SU-DHL-6 (cell line): ENCODE measurements around the gene SYNGR2.

Source experiments
- H2AFZ ChIP-seq: fragments of 200-600 bp; sonication (generic); 2 replicates; pipeline ENCODE4 v1.6.1; 2014; ENCODE audit warnings: low read depth, mild to moderate bottlenecking, moderate library complexity, mixed read lengths, antibody characterized with exemption, low read length; ENCODE audit not compliant: severe bottlenecking
- H3F3A ChIP-seq: fragments of 200-600 bp; shearing (Covaris generic); 2 replicates; pipeline ENCODE4 v1.6.0; 2016; ENCODE audit warnings: antibody characterized with exemption, mild to moderate bottlenecking; ENCODE audit not compliant: insufficient read depth
- H3K27ac ChIP-seq: fragments of 200-600 bp; sonication (generic); 2 replicates; pipeline ENCODE4 v1.5.1; 2016; ENCODE audit warnings: low read depth, mild to moderate bottlenecking, low read length, moderate library complexity, mixed read lengths
- H3K27me3 ChIP-seq: fragments of 200-600 bp; sonication (generic), shearing (Covaris generic); 2 replicates; pipeline ENCODE4 v1.6.0; 2014; ENCODE audit warnings: mild to moderate bottlenecking, low read length
- H3K36me3 ChIP-seq: fragments of 200-600 bp; sonication (generic); 2 replicates; pipeline ENCODE4 v1.6.1; 2014; ENCODE audit warnings: mild to moderate bottlenecking, low read length, mixed read lengths
- H3K4me2 ChIP-seq: fragments of 300-600, 200-600 bp; shearing (Covaris generic), sonication (generic); 2 replicates; pipeline ENCODE4 v1.6.0; 2014; ENCODE audit warnings: low read length, low read depth, mild to moderate bottlenecking; ENCODE audit not compliant: poor library complexity, severe bottlenecking
- H3K4me3 ChIP-seq: fragments of 200-600 bp; sonication (generic); 2 replicates; pipeline ENCODE4 v1.5.1; 2014; ENCODE audit warnings: antibody characterized with exemption, low read length, mild to moderate bottlenecking, mixed read lengths; ENCODE audit not compliant: insufficient read depth, poor library complexity, severe bottlenecking
- H3K79me2 ChIP-seq: fragments of 200-600 bp; sonication (generic); 2 replicates; pipeline ENCODE4 v1.6.1; 2014; ENCODE audit warnings: mild to moderate bottlenecking, low read length, moderate library complexity; ENCODE audit not compliant: insufficient read depth
- H3K9ac ChIP-seq: fragments of 200-600 bp; sonication (generic); 2 replicates; pipeline ENCODE4 v1.7.0; 2014; ENCODE audit warnings: mild to moderate bottlenecking, low read length
- H3K9me2 ChIP-seq: fragments of 200-600 bp; sonication (generic); replicated peaks from 2 replicates; pipeline ENCODE4 v1.6.1; 2014; ENCODE audit warnings: low read length; ENCODE audit not compliant: insufficient read depth
- H3K9me3 ChIP-seq: fragments of 200-600 bp; sonication (generic); 2 replicates; pipeline ENCODE4 v1.6.1; 2014; ENCODE audit warnings: low read length, mixed read lengths; ENCODE audit not compliant: insufficient read depth
- H4K20me1 ChIP-seq: fragments of 200-600 bp; sonication (generic); 2 replicates; pipeline ENCODE4 v1.6.1; 2014; ENCODE audit warnings: low read depth, mild to moderate bottlenecking, antibody characterized with exemption, low read length, moderate library complexity, mixed read lengths
- EZH2phosphoT487 ChIP-seq: fragments of 200-600 bp; sonication (generic), shearing (Covaris generic); conservative IDR thresholded peaks from 2 replicates; pipeline ENCODE4 v1.6.1; 2018; ENCODE audit warnings: mild to moderate bottlenecking, antibody characterized with exemption, low read length, moderate library complexity, mixed read lengths
- TF ChIP-seq, protein P1 (sequence below): fragments of 200-600 bp; sonication (generic); IDR thresholded peaks from one replicate; pipeline ENCODE4 v1.5.1; 2017; ENCODE audit warnings: antibody characterized with exemption, mild to moderate bottlenecking, low read length, moderate library complexity; ENCODE audit not compliant: insufficient read depth, poor library complexity, severe bottlenecking

SYNGR2 gene

DNA sequence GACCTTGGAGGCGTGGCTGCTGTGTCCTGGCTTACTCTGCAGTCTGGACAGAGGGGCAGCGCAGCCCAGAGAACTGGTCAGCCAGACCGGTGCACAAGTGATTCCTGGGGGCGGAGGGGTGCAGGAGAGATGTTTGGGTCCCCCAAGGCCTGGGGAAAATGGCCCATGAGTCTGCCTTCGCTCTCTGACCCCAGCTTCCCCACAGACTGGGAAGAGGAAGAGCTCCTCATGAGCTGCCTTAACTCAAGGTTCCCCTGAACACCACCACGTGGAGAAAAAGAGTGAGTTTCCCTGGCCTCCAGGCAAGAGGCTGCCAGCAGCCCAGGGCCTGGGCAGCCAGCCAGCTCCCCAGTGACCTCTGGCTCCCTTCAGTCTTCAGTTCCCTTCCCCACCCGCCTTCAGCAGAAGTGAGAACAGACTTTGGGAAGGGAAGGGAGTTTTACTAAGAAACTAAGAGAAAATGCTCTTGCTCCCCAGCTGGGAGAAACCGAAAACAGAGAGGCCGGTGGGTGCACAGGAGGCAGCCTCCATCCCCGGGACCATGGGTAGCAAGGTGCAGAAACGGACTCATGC, 24.1 kb upstream of the SYNGR2 start:
- Histone ChIP-seq H3K9ac (peak overlapping the region; percentile 2; the same call in 1 of the 2 replicates), H3K9me3 (no peaks in the 10 kb centered on the region), H3K79me2 (no peaks in the 10 kb centered on the region), H2AFZ (no peak overlapping the region), H3K4me2 (no peak overlapping the region), H3F3A (peaks cover 33% of the 10 kb centered on the region), H3K27me3 (no peaks in the 10 kb centered on the region), H4K20me1 (no peaks in the 10 kb centered on the region), H3K4me3 (no peak overlapping the region), H3K27ac (peak overlapping the region; percentile 55), H3K36me3 (no peaks in the 10 kb centered on the region), H3K9me2 (no peaks in the 10 kb centered on the region)
- no peak for TF ChIP-seq EZH2phosphoT487
- TF ChIP-seq, protein P1, sequence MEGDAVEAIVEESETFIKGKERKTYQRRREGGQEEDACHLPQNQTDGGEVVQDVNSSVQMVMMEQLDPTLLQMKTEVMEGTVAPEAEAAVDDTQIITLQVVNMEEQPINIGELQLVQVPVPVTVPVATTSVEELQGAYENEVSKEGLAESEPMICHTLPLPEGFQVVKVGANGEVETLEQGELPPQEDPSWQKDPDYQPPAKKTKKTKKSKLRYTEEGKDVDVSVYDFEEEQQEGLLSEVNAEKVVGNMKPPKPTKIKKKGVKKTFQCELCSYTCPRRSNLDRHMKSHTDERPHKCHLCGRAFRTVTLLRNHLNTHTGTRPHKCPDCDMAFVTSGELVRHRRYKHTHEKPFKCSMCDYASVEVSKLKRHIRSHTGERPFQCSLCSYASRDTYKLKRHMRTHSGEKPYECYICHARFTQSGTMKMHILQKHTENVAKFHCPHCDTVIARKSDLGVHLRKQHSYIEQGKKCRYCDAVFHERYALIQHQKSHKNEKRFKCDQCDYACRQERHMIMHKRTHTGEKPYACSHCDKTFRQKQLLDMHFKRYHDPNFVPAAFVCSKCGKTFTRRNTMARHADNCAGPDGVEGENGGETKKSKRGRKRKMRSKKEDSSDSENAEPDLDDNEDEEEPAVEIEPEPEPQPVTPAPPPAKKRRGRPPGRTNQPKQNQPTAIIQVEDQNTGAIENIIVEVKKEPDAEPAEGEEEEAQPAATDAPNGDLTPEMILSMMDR, result no peak

DNA sequence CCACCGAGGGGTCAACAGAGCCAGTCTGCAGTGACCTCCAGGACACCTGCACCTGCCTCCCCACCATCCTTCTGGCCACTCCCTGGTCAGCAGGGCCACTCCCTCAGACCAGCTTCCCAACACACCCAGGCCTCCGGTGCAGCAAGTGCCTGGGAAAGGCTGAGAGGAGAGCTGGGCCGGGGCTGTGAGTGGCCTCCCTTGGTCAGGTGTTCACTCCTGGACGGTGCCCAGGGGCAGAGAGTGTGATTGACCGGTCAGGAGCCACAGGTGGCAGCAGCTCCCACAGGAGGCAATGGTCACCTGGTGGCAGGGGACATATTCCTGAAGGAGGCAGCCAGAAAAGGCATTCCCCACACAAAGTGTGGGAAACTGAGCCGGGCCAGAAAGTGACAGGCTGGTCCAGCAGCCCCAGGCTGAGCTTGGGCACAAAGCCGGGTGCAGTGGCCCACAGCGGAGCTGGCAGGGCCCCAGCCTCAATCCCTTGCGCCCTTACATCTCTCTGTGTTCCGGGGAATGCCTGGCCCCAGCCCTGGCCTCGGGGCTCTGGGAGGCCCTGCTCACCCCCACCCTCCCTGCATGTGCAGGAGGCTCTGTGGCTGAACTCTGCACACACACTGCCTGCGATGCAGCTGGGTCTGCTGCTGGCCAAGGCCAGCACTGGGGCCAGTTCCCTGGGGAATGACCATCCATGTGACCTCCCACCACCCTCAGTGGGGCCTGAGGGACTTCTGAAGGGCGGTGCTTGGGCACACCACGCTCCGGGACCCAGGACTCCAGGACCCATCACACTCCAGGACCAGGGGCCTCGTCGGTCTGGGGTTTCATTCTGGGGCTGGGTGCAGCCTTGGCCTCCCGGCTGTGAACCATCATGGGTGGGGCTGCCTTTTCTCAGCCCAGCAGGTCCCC, 23.4 kb upstream of the SYNGR2 start:
- H2AFZ ChIP-seq, result no peak overlapping the region
- peak overlapping the region; percentile 55; the same call in 1 of the 2 replicates for H3K27ac ChIP-seq

DNA sequence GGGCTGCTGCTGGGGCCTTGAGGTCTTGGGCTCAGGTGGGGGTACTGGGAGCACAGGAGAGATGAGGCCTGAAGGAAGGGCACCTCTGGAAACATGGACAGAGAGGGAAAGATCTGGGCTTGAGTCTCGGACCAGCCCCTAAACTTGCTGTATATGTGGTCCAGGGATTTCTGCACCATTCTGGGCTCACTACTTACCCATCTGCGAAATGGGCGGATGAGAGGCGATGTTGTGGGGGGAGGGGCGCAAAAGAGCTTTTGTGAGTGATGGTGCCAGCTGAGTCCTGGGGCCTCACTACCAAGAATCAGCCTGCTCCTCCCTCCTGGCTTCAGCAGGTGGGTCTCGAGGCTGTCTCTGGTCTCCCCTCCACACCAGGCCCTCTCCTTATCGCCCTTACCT, 21.9 kb upstream of the SYNGR2 start:
- Histone ChIP-seq H3K79me2 (no peaks in the 10 kb centered on the region), H4K20me1 (no peaks in the 10 kb centered on the region), H3K9me3 (no peaks in the 10 kb centered on the region), H3K36me3 (no peaks in the 10 kb centered on the region), H3K9ac (peak overlapping the region; percentile 70), H3F3A (peaks cover 38% of the 10 kb centered on the region), H3K27ac (peak overlapping the region; percentile 96), H3K4me2 (peak overlapping the region; percentile 68), H3K27me3 (no peaks in the 10 kb centered on the region), H3K4me3 (no peak overlapping the region), H3K9me2 (no peaks in the 10 kb centered on the region), H2AFZ (no peak overlapping the region)
- no peak for TF ChIP-seq EZH2phosphoT487
- TF ChIP-seq, protein P1, result no peak

More for the DNA sequence above, 23.4 kb upstream of the SYNGR2 start:
- TF ChIP-seq, protein P1, result no peak
- no peak for TF ChIP-seq EZH2phosphoT487
- no peak overlapping the region for H3K4me2 ChIP-seq
- no peaks in the 10 kb centered on the region for H3K9me3 ChIP-seq
- no peak overlapping the region for H3K4me3 ChIP-seq
- no peaks in the 10 kb centered on the region for H3K27me3 ChIP-seq
- no peaks in the 10 kb centered on the region for H4K20me1 ChIP-seq
- H3K79me2 ChIP-seq, result no peaks in the 10 kb centered on the region
- H3K9me2 ChIP-seq, result no peaks in the 10 kb centered on the region
- 0 out of 2 replicates have a peak overlapping the region, but pooled peaks have one; percentile 2 for H3K9ac ChIP-seq
- H3K36me3 ChIP-seq, result no peaks in the 10 kb centered on the region
- H3F3A ChIP-seq, result peaks cover 29% of the 10 kb centered on the region
